GM21423 (cell line): ENCODE data around the gene PCP2.

Experiments
- ATAC-seq: cut with Tn5 transposase; IDR thresholded peaks from one replicate; pipeline ENCODE4 v1.9.1; 2021; ENCODE audit warnings: mild to moderate bottlenecking, moderate library complexity; ENCODE audit not compliant: unreplicated experiment

The PCP2 gene

GRCh38 chr19:7620442-7621412 lies 12.8 kb downstream of the PCP2 start:
- no peak for ATAC-seq

GRCh38 chr19:7619671-7620441 lies 13.7 kb downstream of the PCP2 start:
- no peak for ATAC-seq

GRCh38 chr19:7618771-7619510 lies 14.6 kb downstream of the PCP2 start:
- ATAC-seq = no peak

GRCh38 chr19:7618348-7618747 lies 15.2 kb downstream of the PCP2 start:
- no peak for ATAC-seq

GRCh38 chr19:7617735-7618134 lies 15.8 kb downstream of the PCP2 start:
- ATAC-seq = no peak

- no peak for ATAC-seq
These were observed 16.3 kb downstream of the PCP2 start for GRCh38 chr19:7617172-7617571.

GRCh38 chr19:7614859-7615741 lies 18.4 kb downstream of the PCP2 start:
- ATAC-seq = no peak

GRCh38 chr19:7612282-7613274 lies 20.9 kb downstream of the PCP2 start:
- ATAC-seq = no peak

GRCh38 chr19:7611541-7612279 lies 21.8 kb downstream of the PCP2 start:
- no peak for ATAC-seq

GRCh38 chr19:7610491-7611240 lies 22.9 kb downstream of the PCP2 start:
- no peak for ATAC-seq

GRCh38 chr19:7607874-7608560 lies 25.5 kb downstream of the PCP2 start:
- no peak for ATAC-seq

GRCh38 chr19:7607212-7607873 lies 26.2 kb downstream of the PCP2 start:
- no peak for ATAC-seq

- no peak for ATAC-seq
These were observed 27.2 kb downstream of the PCP2 start for GRCh38 chr19:7606289-7606688.

GRCh38 chr19:7605490-7606222 lies 27.9 kb downstream of the PCP2 start:
- ATAC-seq = no peak

- no peak for ATAC-seq
These were observed 29.6 kb downstream of the PCP2 start for GRCh38 chr19:7603919-7604318.
